H1 (cell line): ENCODE results near the gene DYRK1A. TPM values are rescaled to one million over a fixed set of nuclear protein-coding genes. Genes with fewer than 3 reads are reported as not detected.

Experiments used
- CTCF ChIA-PET: fragments of 300-600 bp; sonication (Branson Sonifier 250); formaldehyde crosslinking; loops from one replicate; lab custom pipeline; 2021; ENCODE audit not compliant: partially characterized antibody; lab: Charles Lee
- POLR2A ChIA-PET: fragments of 300-600 bp; sonication (Branson Sonifier 250); formaldehyde crosslinking; loops from one replicate; lab custom pipeline; 2021; ENCODE audit warnings: inconsistent platforms; ENCODE audit not compliant: partially characterized antibody; lab: Charles Lee
- DNase-seq, 2 experiments: peaks; one replicate each; pipeline versions ENCODE4 v3.0.0 to v3.0.0-alpha.2; 2010 to 2022; ENCODE audit warnings: low spot score in 2 of 2, low read depth in 1 of 2, mixed read lengths in 1 of 2
- FAIRE-seq: peaks from 2 replicates; lab custom pipeline; 2011; peaks lifted over from hg19 to GRCh38; lab: Jason Lieb, UNC
- H2AFZ ChIP-seq: 2 replicates; pipeline ENCODE4 v1.8.1; 2012; ENCODE audit warnings: low read length, inconsistent platforms
- H2AK5ac ChIP-seq: 2 replicates; pipeline ENCODE4 v1.6.1; 2013; ENCODE audit warnings: low read depth, low read length
- H2BK120ac ChIP-seq: replicated peaks from 2 replicates; pipeline ENCODE3; 2013; ENCODE audit warnings: low read depth, low read length, inconsistent platforms
- H2BK12ac ChIP-seq: 2 replicates; pipeline ENCODE4 v1.6.1; 2013; ENCODE audit warnings: low read depth, low read length
- H2BK15ac ChIP-seq: 2 replicates; pipeline ENCODE4 v1.6.1; 2013; ENCODE audit warnings: low read length
- H2BK20ac ChIP-seq: 2 replicates; pipeline ENCODE4 v1.6.1; 2013; ENCODE audit warnings: low read length
- H2BK5ac ChIP-seq: 2 replicates; pipeline ENCODE4 v1.6.1; 2013; ENCODE audit warnings: low read depth, low read length
- H3K14ac ChIP-seq: 2 replicates; pipeline ENCODE4 v1.6.1; 2013; ENCODE audit warnings: inconsistent platforms; ENCODE audit not compliant: insufficient read length
- H3K18ac ChIP-seq: 2 replicates; pipeline ENCODE4 v1.6.1; 2013; ENCODE audit warnings: low read length; ENCODE audit errors: extremely low read depth
- H3K23ac ChIP-seq: 2 replicates; pipeline ENCODE4 v1.6.1; 2013; ENCODE audit warnings: inconsistent platforms; ENCODE audit not compliant: insufficient read length
- H3K23me2 ChIP-seq: 2 replicates; pipeline ENCODE4 v1.6.1; 2013; ENCODE audit warnings: low read depth, low read length
- H3K27ac ChIP-seq: 2 replicates; pipeline ENCODE4 v1.6.1; 2011; ENCODE audit warnings: low read depth, low read length, inconsistent platforms
- H3K27me3 ChIP-seq, 4 experiments: replicated peaks in 1 of 4; 1 replicate in 1 of 4; 2 replicates in 3 of 4; pipeline versions ENCODE4 v1.6.1 to v1.8.1; 2011 to 2013; ENCODE audit warnings: low read length in 3 of 4, mild to moderate bottlenecking in 3 of 4, inconsistent platforms in 2 of 4, mixed read lengths in 2 of 4, moderate library complexity in 1 of 4; ENCODE audit not compliant: control insufficient read depth in 3 of 4, insufficient read depth in 3 of 4; ENCODE audit errors: extremely low read depth in 1 of 4
- H3K36me3 ChIP-seq, 4 experiments: 2 replicates each; pipeline versions ENCODE4 v1.6.1 to v1.8.1; 2011 to 2013; ENCODE audit warnings: mild to moderate bottlenecking in 4 of 4, low read length in 3 of 4, moderate library complexity in 2 of 4, control low read depth in 1 of 4, inconsistent platforms in 1 of 4; ENCODE audit not compliant: insufficient read depth in 4 of 4, control insufficient read depth in 2 of 4
- H3K4ac ChIP-seq: replicated peaks from 2 replicates; pipeline ENCODE3; 2013; ENCODE audit warnings: low read length, low read depth, mixed read lengths, inconsistent platforms; ENCODE audit not compliant: insufficient read length
- H3K4me1 ChIP-seq, 4 experiments: replicated peaks in 1 of 4; 1 replicate in 1 of 4; 2 replicates in 3 of 4; pipeline versions ENCODE4 v1.6.1 to v1.8.1; 2011 to 2013; ENCODE audit warnings: low read length in 3 of 4, inconsistent platforms in 2 of 4, mixed read lengths in 1 of 4; ENCODE audit not compliant: insufficient read depth in 4 of 4, control insufficient read depth in 3 of 4
- H3K4me2 ChIP-seq, 2 experiments: 2 replicates each; pipeline versions ENCODE4 v1.6.1 to v1.8.1; 2011 to 2013; ENCODE audit warnings: low read depth in 2 of 2, low read length in 2 of 2, control low read depth in 1 of 2, inconsistent platforms in 1 of 2, mild to moderate bottlenecking in 1 of 2; ENCODE audit not compliant: insufficient read depth in 1 of 2
- H3K4me3 ChIP-seq, 4 experiments: fragments of 200-600, 300-600 bp in 1 of 4; sonication (generic), shearing (Covaris generic), sonication (Bioruptor Twin) in 1 of 4; 2 replicates each; pipeline versions ENCODE4 v1.5.1 to v1.8.1; 2011 to 2016; ENCODE audit warnings: low read length in 4 of 4, low read depth in 3 of 4, control low read depth in 2 of 4, inconsistent platforms in 2 of 4, mild to moderate bottlenecking in 2 of 4, mixed read lengths in 1 of 4, moderate library complexity in 1 of 4; ENCODE audit not compliant: insufficient read depth in 2 of 4; ENCODE audit errors: extremely low read depth in 1 of 4
- H3K56ac ChIP-seq: replicated peaks from 2 replicates; pipeline ENCODE3; 2013; ENCODE audit warnings: low read depth, mild to moderate bottlenecking, mixed read lengths, low read length, inconsistent platforms; ENCODE audit not compliant: insufficient read length
- H3K79me1 ChIP-seq: 2 replicates; pipeline ENCODE4 v1.6.1; 2013; ENCODE audit warnings: low read depth, low read length, control low read depth
- H3K79me2 ChIP-seq, 2 experiments: 2 replicates each; pipeline versions ENCODE4 v1.6.1 to v1.8.1; 2012 to 2013; ENCODE audit warnings: low read length in 2 of 2, mild to moderate bottlenecking in 2 of 2, inconsistent platforms in 1 of 2; ENCODE audit not compliant: insufficient read depth in 2 of 2, control insufficient read depth in 1 of 2
- H3K9ac ChIP-seq, 4 experiments: replicated peaks in 1 of 4; 1 replicate in 1 of 4; 2 replicates in 3 of 4; pipeline versions ENCODE4 v1.6.1 to v1.8.1; 2011 to 2013; ENCODE audit warnings: low read depth in 3 of 4, low read length in 3 of 4, control low read depth in 2 of 4, mild to moderate bottlenecking in 2 of 4, moderate library complexity in 2 of 4, inconsistent platforms in 1 of 4; ENCODE audit errors: extremely low read depth in 1 of 4
- H3K9me3 ChIP-seq, 2 experiments: 2 replicates each; pipeline versions ENCODE4 v1.6.1 to v1.8.1; 2012 to 2013; ENCODE audit warnings: mild to moderate bottlenecking in 2 of 2, moderate library complexity in 2 of 2, control low read depth in 1 of 2, inconsistent platforms in 1 of 2, low read depth in 1 of 2, low read length in 1 of 2, mixed read lengths in 1 of 2; ENCODE audit not compliant: insufficient read depth in 2 of 2
- H4K20me1 ChIP-seq, 2 experiments: replicated peaks in 1 of 2; 2 replicates each; pipeline versions ENCODE3 to v1.8.1; 2011 to 2013; ENCODE audit warnings: inconsistent platforms in 2 of 2, low read length in 2 of 2, mild to moderate bottlenecking in 1 of 2; ENCODE audit not compliant: insufficient read depth in 2 of 2, control insufficient read depth in 1 of 2
- H4K5ac ChIP-seq: 2 replicates; pipeline ENCODE4 v1.6.1; 2013; ENCODE audit warnings: low read length, low read depth, mixed read lengths, inconsistent platforms; ENCODE audit not compliant: insufficient read length
- H4K8ac ChIP-seq: 2 replicates; pipeline ENCODE4 v1.8.0; 2013; ENCODE audit warnings: mild to moderate bottlenecking, moderate library complexity, low read length, inconsistent platforms; ENCODE audit not compliant: insufficient read depth; ENCODE audit errors: extremely low read depth
- H4K91ac ChIP-seq: replicated peaks from 2 replicates; pipeline ENCODE3; 2013; ENCODE audit warnings: low read length, mixed read lengths, inconsistent platforms; ENCODE audit not compliant: insufficient read length
- ATF3 ChIP-seq: IDR thresholded peaks from 2 replicates; pipeline ENCODE4 v1.6.1; 2011; ENCODE audit warnings: low read depth, mild to moderate bottlenecking, low read length; ENCODE audit not compliant: insufficient read depth
- BCL11A ChIP-seq, 2 experiments: IDR thresholded peaks; one replicate each; pipeline ENCODE4 v1.6.1; 2011; ENCODE audit warnings: low read depth in 2 of 2, low read length in 2 of 2, mild to moderate bottlenecking in 2 of 2
- CBX5 ChIP-seq: fragments of 300-800, 300-1000 bp; sonication (generic); IDR thresholded peaks from 2 replicates; pipeline ENCODE4 v1.7.1; 2016; ENCODE audit warnings: antibody characterized with exemption, low read length, low read depth
- PHF8 ChIP-seq: fragments of 200-600 bp; sonication (generic); conservative IDR thresholded peaks from 2 replicates; pipeline ENCODE4 v1.7.1; 2012; ENCODE audit warnings: low read depth, mild to moderate bottlenecking, inconsistent platforms, low read length, moderate library complexity
- RNF2 ChIP-seq: fragments of 200-900, 300-1000 bp; sonication (generic); IDR thresholded peaks from 2 replicates; pipeline ENCODE4 v1.7.1; 2016; ENCODE audit warnings: borderline replicate concordance, low read depth, mild to moderate bottlenecking, antibody characterized with exemption, low read length; ENCODE audit not compliant: poor library complexity, severe bottlenecking; ENCODE audit errors: missing control alignments
- SUZ12 ChIP-seq: fragments of 200-600 bp; sonication (generic); IDR thresholded peaks from 2 replicates; pipeline ENCODE4 v1.6.1; 2012; ENCODE audit warnings: mild to moderate bottlenecking, inconsistent platforms, low read length, moderate library complexity, mixed read lengths
- TEAD4 ChIP-seq: IDR thresholded peaks from 2 replicates; pipeline ENCODE4 v1.6.1; 2012; ENCODE audit warnings: low read depth, low read length, inconsistent platforms, mixed read lengths
- YY1 ChIP-seq: IDR thresholded peaks from 2 replicates; pipeline ENCODE4 v1.6.1; 2011; ENCODE audit warnings: low read depth, mild to moderate bottlenecking, low read length
- WGBS, 2 experiments: shearing (Covaris generic) in 1 of 2; methylation state at CpG; one replicate each; pipeline versions ENCODE4 v1.1.6 to v1.1.7; 2013 to 2015; ENCODE audit warnings: low lambda C conversion rate in 2 of 2, mixed read lengths in 2 of 2, inconsistent platforms in 1 of 2, low coverage in 1 of 2, missing lambda C conversion rate in 1 of 2; ENCODE audit not compliant: insufficient replicate concordance in 2 of 2, insufficient coverage in 1 of 2, insufficient read length in 1 of 2; ENCODE audit errors: extremely low coverage in 1 of 2, missing lambda C conversion rate in 1 of 2; 5-methylcytosine and 5-hydroxymethylcytosine counted together
- polyA plus RNA-seq, 7 experiments: library from polyadenylated mRNA; depleted of rRNA in 3 of 7; stranded (reverse) in 5 of 7; unstranded in 2 of 7; fragments of >200 nt in 5 of 7; fragments of 200-250 nt in 2 of 7; gene quantifications; 1 replicate in 5 of 7; 2 replicates in 1 of 7; 4 replicates in 1 of 7; pipeline versions ENCODE4 v1.2.1 to v1.2.3, GENCODE V29; 2011 to 2013; ENCODE audit warnings: missing spikeins in 2 of 7, mixed read lengths in 2 of 7
- total RNA-seq: library from RNA; stranded (reverse); fragmentation: NEBNext Ultra II Directional; extraction: Animal tissue kit (Norgen Biotek cat#: 25700); gene quantifications from 2 replicates; pipeline ENCODE4 v1.2.1, GENCODE V29; 2021

The DYRK1A gene
- total and polyA plus RNA-seq, 2 of the 8 experiments (the other 6 are each of a cell fraction or from before 2014, with no cell fraction given), result 61.1 to 62.2 TPM

DNA sequence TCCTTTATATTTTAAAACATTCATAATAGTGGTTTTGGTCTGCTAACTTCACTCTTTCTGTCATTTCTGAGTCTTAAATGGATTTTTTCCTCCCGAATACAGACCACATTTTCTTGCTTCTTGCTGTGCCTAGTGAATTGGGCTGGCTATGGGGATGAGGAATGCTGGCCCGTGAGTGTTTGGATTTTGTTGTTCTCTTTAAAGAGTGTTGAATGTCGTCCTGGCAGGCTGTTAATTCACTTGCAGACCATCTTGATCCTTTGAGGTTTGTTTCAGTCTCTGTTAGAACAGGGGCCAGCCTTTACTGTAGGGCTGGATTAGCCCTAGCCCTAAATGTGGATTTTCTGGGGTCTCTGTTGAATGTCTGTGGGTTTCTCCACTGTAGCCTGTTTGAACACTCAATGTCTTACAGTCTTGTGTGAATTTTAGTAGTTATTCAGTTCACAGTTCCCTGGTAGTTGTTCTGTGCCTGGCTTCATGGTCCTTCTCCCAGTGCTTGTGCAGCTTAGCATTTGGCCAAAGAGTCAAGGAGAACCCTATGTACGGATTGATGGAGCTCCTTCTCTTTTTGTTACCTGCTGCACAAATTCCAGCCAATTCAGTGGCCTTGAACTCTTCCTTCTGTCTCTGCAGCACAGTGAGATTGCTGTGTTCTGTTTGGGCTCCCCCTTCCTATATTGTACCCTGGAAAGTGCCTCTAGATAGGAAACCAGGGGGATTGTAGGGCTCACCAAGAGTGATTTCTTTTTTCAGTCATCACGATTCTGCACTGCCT lies 95.7 kb downstream of the DYRK1A start:
- H3K9ac ChIP-seq, result peak overlapping the region in 1 of 4 experiments; percentile 13; a peak in 1 of 7 replicates
- no peak overlapping the region for H3K23ac ChIP-seq
- CTCF ChIA-PET, result interaction anchor here (0.8 to 2.8 kb wide), 21 partner anchors 9 to 219 kb away, joined by 3 to 22 read pairs (median 4); no protein-coding TSS in a partner anchor
- peaks cover 20 to 22% of the 10 kb centered on the region in 2 experiments for H4K20me1 ChIP-seq
- H3K79me2 ChIP-seq, result peaks cover 3 to 99% of the 10 kb centered on the region in 2 experiments; a peak in 3 of 4 replicates
- no peaks in the 10 kb centered on the region for H3K23me2 ChIP-seq
- peaks cover 9% of the 10 kb centered on the region for H3K79me1 ChIP-seq
- peaks cover 3 to 15% (median 11%) of the 10 kb centered on the region in 4 experiments; a peak in 6 of 7 replicates for H3K4me1 ChIP-seq
- peak overlapping the region in 1 of 4 experiments; percentile 20; a peak in 2 of 8 replicates for H3K4me3 ChIP-seq
- H2BK20ac ChIP-seq, result no peak overlapping the region
- H3K56ac ChIP-seq, result no peak overlapping the region
- FAIRE-seq (no peak), DNase-seq (no peak)
- peak overlapping the region; percentile 46; the same call in 1 of the 2 replicates for H2BK12ac ChIP-seq
- H3K36me3 ChIP-seq, result no peaks in the 10 kb centered on the region
- H4K8ac ChIP-seq, result no peak overlapping the region
- POLR2A ChIA-PET, result no interaction called here
- no peaks in the 10 kb centered on the region for H3K27me3 ChIP-seq
- H3K18ac ChIP-seq, result no peak overlapping the region
- peak overlapping the region; percentile 49 to 57 for H3K4me2 ChIP-seq
- no peak overlapping the region for H2AFZ ChIP-seq
- H4K91ac ChIP-seq, result no peak overlapping the region
- H2AK5ac ChIP-seq, result no peak overlapping the region
- H4K5ac ChIP-seq, result no peak overlapping the region
- H3K4ac ChIP-seq, result no peak overlapping the region
- H3K27ac ChIP-seq, result no peak overlapping the region
- no peak overlapping the region for H2BK120ac ChIP-seq
- no peak overlapping the region for H2BK5ac ChIP-seq
- H2BK15ac ChIP-seq, result no peak overlapping the region
- H3K9me3 ChIP-seq, result no peaks in the 10 kb centered on the region
- WGBS, 2 experiments, result 48% methylated on average over 5 of the region's 5 CpGs; no CpG with 5 or more reads in 1 of the 2 experiments
- H3K14ac ChIP-seq, result no peak overlapping the region
- no peak for TF ChIP-seq TEAD4
- no peak for TF ChIP-seq SUZ12
- no peak for TF ChIP-seq ATF3
- no peak for TF ChIP-seq BCL11A (IDR thresholded peaks at IDR 0.05; ENCODE audit: low read depth in 2 of 2, low read length in 2 of 2)
- TF ChIP-seq RNF2, result no peak
- no peak for TF ChIP-seq CBX5
- TF ChIP-seq YY1, result no peak
- TF ChIP-seq PHF8, result no peak
